Colonic mucosa (tissue), 4 donors: ENCODE measurements around the gene RUFY4. TPM values are rescaled to one million over a fixed set of nuclear protein-coding genes. Genes with fewer than 3 reads are reported as not detected.

Experiments
- DNase-seq: peaks from one replicate; pipeline ENCODE4 v3.0.0-alpha.2; 2020
- H3K27ac ChIP-seq: fragments of 200-600 bp; one replicate; pipeline ENCODE4 v1.8.0; 2021
- H3K27me3 ChIP-seq: fragments of 200-600 bp; one replicate; pipeline ENCODE4 v1.8.0; 2021
- H3K36me3 ChIP-seq: fragments of 200-600 bp; one replicate; pipeline ENCODE4 v1.8.0; 2021
- H3K4me1 ChIP-seq: fragments of 200-600 bp; one replicate; pipeline ENCODE4 v1.8.0; 2021; ENCODE audit warnings: mild to moderate bottlenecking
- H3K4me3 ChIP-seq: fragments of 200-600 bp; one replicate; pipeline ENCODE4 v1.8.0; 2021
- H3K9ac ChIP-seq, 2 donors: one replicate each; pipeline ENCODE4 v1.7.0; 2013; ENCODE audit warnings: control low read depth in 2 of 2, low read depth in 2 of 2, low read length in 2 of 2
- H3K9me3 ChIP-seq: fragments of 200-600 bp; one replicate; pipeline ENCODE4 v1.8.0; 2021
- intact Hi-C: fragments of 100-400 bp; cut with DNase I; formaldehyde crosslinking; loops from one replicate; pipeline ENCODE4 v1.14.1; 2022
- total RNA-seq, 2 donors: library from RNA; stranded (reverse); fragmentation: NEBNext Ultra II Directional in 1 of 2; extraction: Animal tissue kit (Norgen Biotek cat#: 25700) in 1 of 2; gene quantifications; one replicate each; pipeline ENCODE4 v1.2.1, GENCODE V29; 2021
- TF ChIP-seq, protein P1 (sequence below): fragments of 200-600 bp; IDR thresholded peaks from one replicate; pipeline ENCODE4 v1.8.0; 2022; ENCODE audit warnings: antibody characterized with exemption, mild to moderate bottlenecking
- donor health status: healthy.
- donor health status: DM: no; HTN: no; CAD: no.
- donor health status: DM: no; HTN: no; CAD: no.

Gene RUFY4
- total RNA-seq, 2 donors from 2014 or later: not detected

- H3K4me3 ChIP-seq: no peak overlapping the region
- TF ChIP-seq, protein P1, sequence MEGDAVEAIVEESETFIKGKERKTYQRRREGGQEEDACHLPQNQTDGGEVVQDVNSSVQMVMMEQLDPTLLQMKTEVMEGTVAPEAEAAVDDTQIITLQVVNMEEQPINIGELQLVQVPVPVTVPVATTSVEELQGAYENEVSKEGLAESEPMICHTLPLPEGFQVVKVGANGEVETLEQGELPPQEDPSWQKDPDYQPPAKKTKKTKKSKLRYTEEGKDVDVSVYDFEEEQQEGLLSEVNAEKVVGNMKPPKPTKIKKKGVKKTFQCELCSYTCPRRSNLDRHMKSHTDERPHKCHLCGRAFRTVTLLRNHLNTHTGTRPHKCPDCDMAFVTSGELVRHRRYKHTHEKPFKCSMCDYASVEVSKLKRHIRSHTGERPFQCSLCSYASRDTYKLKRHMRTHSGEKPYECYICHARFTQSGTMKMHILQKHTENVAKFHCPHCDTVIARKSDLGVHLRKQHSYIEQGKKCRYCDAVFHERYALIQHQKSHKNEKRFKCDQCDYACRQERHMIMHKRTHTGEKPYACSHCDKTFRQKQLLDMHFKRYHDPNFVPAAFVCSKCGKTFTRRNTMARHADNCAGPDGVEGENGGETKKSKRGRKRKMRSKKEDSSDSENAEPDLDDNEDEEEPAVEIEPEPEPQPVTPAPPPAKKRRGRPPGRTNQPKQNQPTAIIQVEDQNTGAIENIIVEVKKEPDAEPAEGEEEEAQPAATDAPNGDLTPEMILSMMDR: no peak
- no peak overlapping the region for H3K27ac ChIP-seq
- intact Hi-C loops: no loop called here
- no peaks in the 10 kb centered on the region for H3K36me3 ChIP-seq
- DNase-seq: no peak
- H3K4me1 ChIP-seq: no peaks in the 10 kb centered on the region
- no peaks in the 10 kb centered on the region for H3K9me3 ChIP-seq
- no peak overlapping the region for H3K9ac ChIP-seq
- no peaks in the 10 kb centered on the region for H3K27me3 ChIP-seq
Observed at GRCh38 chr2:218125095-218125494, 56.0 kb downstream of the RUFY4 start.

DNA sequence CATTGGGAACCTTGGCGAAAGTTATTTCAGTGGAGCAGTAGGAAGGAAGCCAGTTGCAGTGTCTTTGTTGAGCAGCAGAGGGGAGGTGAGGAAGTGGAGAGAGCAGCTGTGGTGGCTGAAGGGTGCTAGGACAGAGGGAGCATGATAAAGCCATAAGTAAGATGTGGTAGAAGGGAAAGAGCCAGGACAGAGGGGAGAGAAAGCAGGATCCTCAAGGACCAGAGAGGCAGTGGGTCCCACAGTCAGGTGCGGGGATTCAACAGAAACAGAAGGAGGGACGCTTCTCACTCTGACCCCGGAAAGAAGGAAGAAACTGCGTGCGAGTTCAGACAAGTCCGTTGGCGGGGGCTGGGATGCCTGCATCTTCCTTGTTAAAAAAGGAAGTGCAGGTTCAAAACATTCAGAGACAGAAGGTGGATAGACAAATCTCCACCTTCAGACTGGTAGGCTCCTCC, 56.6 kb downstream of the RUFY4 start, which contains the start of gene CXCR2:
TSS of gene CXCR2 (plus strand) at position 403 of the 455 bp plus-strand sequence. CDS start 8,774 bp downstream, outside the sequence.
- Histone ChIP-seq H3K9me3 (no peaks in the 10 kb centered on the region), H3K9ac (no peak within 1 kb of the TSS), H3K27me3 (no peaks in the 10 kb centered on the region), H3K27ac (no peak within 1 kb of the TSS), H3K4me3 (no peak within 1 kb of the TSS), H3K36me3 (no peaks in the 10 kb centered on the region), H3K4me1 (no peaks in the 10 kb centered on the region)
- intact Hi-C loops: no loop called here
- no peak for DNase-seq
- TF ChIP-seq, protein P1: no peak

- no peaks in the 10 kb centered on the region for H3K27me3 ChIP-seq
- H3K9me3 ChIP-seq: no peaks in the 10 kb centered on the region
- no peak overlapping the region for H3K9ac ChIP-seq
- no peak overlapping the region for H3K27ac ChIP-seq
- intact Hi-C loops: no loop called here
- H3K4me3 ChIP-seq: no peak overlapping the region
- no peaks in the 10 kb centered on the region for H3K4me1 ChIP-seq
- DNase-seq: no peak
- TF ChIP-seq, protein P1: no peak
- H3K36me3 ChIP-seq: no peaks in the 10 kb centered on the region
Observed at GRCh38 chr2:218127929-218128455, 58.9 kb downstream of the RUFY4 start.

- Histone ChIP-seq H3K36me3 (no peaks in the 10 kb centered on the region), H3K4me3 (no peak overlapping the region), H3K4me1 (no peaks in the 10 kb centered on the region), H3K27ac (no peak overlapping the region), H3K9me3 (no peaks in the 10 kb centered on the region), H3K9ac (no peak overlapping the region), H3K27me3 (no peaks in the 10 kb centered on the region)
- DNase-seq: no peak
- intact Hi-C loops: no loop called here
- TF ChIP-seq, protein P1: no peak
Observed at GRCh38 chr2:218128781-218129457, 59.9 kb downstream of the RUFY4 start.

DNA sequence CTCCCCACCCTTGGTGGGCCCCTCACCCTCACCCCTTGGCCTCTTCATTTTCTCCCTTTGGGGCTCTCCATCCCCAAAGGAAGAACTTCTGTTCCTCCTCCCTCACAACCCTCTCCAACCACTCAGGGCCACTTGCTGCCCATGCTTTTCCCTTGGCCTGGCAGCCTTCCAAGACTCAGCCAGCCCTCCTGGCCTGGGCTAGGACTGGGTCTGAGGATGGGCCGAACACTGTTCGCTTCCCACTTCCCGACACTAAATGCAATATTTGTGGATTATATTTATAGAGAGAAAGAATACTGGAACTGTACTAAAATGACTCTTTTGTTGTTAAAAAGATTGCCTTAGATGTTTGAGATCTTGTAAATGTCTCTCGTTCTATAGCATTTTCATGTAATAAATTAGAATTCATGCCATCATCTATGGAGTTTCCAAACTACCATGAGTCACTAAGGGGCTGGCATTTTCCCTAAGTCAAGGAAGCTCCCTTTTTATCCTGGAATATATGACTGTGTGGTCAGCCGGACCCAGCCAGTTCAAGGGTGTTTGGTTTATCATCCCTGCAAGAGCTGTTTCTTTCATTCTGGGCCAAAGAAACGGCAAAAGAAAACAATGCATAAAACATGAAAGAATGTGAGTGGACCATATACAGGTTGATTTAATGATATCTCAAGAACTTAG, 60.5 kb downstream of the RUFY4 start:
- no peak for DNase-seq
- no peak overlapping the region for H3K9ac ChIP-seq
- H3K9me3 ChIP-seq: no peaks in the 10 kb centered on the region
- H3K4me3 ChIP-seq: no peak overlapping the region
- H3K4me1 ChIP-seq: no peaks in the 10 kb centered on the region
- intact Hi-C loops: no loop called here
- H3K27me3 ChIP-seq: no peaks in the 10 kb centered on the region
- TF ChIP-seq, protein P1: no peak
- H3K27ac ChIP-seq: no peak overlapping the region
- H3K36me3 ChIP-seq: no peaks in the 10 kb centered on the region
